Retinal pigment epithelial cell (primary cell): ENCODE data around the gene MEPCE.

Experiments used
- DNase-seq: peaks from one replicate; pipeline ENCODE4 v3.0.0-alpha.2; 2010; ENCODE audit warnings: low read depth
- H3K4me3 ChIP-seq: 2 replicates; pipeline ENCODE4 v1.5.1; 2011; ENCODE audit warnings: mild to moderate bottlenecking, low read length, control low read depth, moderate library complexity
- TF ChIP-seq, protein P1 (sequence below): conservative IDR thresholded peaks from 2 replicates; pipeline ENCODE4 v1.5.1; 2011; ENCODE audit warnings: low read depth, low read length, control low read depth, inconsistent platforms

The MEPCE gene

DNA sequence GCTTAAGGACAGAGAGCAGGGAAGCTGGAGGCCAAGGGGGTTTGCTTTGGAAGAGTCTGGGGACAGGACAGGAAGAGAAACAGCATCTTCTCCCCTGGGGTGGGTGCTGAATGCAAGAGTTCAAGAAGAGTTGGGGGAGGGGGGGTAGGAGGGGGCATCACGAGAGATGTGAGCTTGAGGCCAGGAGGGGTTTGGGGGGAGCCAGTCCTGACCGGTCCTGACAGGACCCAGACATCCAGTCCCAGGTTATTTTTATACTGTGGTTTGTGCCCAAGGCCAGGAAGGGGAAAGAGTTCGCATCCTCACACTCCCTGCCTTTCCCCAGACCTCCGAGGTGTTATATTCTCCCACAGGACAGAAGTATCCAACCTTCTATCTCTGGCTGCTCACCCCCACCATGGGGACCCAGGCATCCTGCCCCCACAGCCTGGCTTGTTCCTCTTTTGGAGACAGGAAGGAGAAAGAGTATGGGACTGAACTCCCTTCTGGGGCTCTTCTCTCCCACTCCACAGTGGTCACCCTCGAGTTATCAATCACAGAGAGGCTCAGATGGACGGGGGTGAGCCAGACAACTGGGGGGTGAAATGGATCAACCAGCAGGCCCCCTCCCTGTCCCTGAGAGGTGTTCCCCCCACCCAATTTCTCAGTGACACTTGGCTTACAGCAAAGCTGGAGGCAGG is 46.6 kb downstream of the MEPCE start:
- no peak for DNase-seq
- TF ChIP-seq, protein P1, sequence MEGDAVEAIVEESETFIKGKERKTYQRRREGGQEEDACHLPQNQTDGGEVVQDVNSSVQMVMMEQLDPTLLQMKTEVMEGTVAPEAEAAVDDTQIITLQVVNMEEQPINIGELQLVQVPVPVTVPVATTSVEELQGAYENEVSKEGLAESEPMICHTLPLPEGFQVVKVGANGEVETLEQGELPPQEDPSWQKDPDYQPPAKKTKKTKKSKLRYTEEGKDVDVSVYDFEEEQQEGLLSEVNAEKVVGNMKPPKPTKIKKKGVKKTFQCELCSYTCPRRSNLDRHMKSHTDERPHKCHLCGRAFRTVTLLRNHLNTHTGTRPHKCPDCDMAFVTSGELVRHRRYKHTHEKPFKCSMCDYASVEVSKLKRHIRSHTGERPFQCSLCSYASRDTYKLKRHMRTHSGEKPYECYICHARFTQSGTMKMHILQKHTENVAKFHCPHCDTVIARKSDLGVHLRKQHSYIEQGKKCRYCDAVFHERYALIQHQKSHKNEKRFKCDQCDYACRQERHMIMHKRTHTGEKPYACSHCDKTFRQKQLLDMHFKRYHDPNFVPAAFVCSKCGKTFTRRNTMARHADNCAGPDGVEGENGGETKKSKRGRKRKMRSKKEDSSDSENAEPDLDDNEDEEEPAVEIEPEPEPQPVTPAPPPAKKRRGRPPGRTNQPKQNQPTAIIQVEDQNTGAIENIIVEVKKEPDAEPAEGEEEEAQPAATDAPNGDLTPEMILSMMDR, result no peak
- peak overlapping the region; percentile 4 for H3K4me3 ChIP-seq

DNA sequence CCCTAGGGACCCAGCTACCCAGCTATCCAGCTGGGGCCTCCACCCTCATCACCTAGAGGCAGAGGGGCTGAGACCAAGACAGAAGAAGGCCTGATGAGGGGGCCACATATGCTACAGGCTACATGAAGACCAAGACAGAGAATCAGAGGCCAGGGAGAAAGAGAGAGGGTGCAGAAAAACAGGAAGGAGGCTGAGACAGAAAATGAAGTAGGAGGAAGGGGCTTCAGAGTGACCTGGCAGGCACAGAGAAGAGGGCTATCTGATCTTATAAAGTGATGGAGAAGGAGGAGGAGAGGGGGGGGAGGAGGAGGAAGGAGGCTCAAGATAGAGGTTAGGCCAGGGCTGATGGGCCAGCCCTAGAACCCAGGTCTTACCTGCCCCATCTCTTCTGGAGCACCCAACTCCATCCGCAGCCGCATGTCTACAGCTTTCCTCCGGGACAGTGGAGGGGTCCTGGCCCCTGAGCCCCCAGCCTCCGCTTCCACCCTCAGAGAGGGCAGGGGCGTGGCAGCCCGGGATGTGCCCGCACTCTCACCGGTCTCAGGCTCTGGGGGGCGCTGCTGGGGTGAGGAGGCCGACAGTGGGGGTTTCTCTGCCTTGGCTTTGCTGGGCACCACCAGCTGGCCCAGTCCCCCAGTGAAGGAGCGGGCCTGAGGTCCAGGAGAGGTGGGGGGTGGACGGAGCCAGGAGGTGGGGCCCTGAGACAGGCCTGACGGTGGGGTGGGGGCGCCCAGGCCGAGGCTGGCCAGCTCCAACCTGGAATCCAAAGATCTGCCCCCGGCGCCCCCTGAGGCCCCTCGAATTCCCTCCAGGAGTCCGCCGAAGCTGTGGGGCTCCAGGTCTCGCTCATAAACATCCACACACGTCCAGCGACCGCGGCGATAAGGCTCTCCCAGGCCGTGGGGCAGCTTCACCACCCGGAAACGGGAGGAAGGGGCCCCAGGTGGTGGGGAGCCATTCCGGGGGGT is 47.6 kb downstream of the MEPCE start:
- no peak for DNase-seq
- TF ChIP-seq, protein P1, result peak; percentile 57
- H3K4me3 ChIP-seq, result peak overlapping the region; percentile 91

DNA sequence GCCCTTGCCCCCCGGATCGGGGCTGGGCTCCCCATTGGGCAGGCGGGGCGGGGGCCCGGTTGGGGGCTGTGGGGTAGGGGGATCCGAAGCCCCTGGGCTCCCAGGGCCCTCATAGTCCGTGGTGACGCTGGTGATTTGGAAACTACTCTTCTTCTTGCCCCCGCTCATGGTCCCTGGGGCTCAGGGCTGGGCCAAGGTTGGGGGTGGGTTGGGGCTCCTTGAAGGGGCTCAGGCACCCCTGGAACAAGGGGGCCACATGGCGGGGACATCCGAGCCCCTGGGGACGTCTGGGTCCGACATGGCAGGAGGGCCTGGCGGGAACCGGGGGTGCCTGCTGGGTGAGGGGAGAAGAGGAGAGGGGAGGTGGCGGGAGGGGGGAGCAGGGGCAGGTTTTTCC is 48.2 kb downstream of the MEPCE start:
- H3K4me3 ChIP-seq, result peak overlapping the region; percentile 91
- TF ChIP-seq, protein P1, result no peak
- DNase-seq, result no peak

DNA sequence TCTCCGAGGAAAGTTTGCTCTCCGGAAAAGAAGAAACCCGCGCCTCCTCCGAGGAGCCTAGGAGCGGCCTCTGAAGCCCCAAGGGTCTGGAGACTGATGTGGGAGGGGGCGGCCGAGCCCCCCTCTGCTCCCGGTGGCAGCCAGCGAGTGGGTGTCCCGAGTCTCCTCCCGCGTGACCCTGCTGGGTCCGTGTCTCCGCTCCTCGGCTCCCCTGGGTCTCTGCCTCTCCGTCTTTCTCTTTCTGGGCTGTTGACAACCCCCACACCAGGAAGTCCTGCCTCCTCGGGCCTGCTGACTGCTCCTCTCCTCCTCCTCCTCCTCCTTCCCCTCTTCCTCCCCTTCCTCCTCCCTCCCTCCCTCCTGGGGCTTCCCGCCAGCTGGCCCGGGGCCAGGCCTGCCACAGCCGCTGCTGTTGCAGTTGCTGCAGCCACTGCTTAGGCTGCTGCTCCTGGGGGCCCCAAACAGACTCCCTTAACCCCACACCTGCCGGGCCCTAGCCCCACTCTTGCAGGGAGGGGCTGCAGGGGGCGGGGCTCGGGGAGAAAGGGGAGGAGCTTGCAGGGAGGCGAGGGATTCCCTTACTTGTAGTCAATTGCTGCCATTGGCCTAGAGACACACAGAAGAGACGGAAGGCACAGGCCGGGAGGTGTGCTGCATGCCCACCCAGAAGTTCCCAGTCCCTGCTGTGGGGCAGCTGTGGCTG is 49.5 kb downstream of the MEPCE start, which contains the start of gene TSC22D4:
Gene TSC22D4 (minus strand): TSS at position 257 of the 703 bp plus-strand sequence. CDS start 1,176 bp downstream, outside the sequence.
- TF ChIP-seq, protein P1, result no peak
- peak within 1 kb of the TSS; percentile 91 for H3K4me3 ChIP-seq
- peak; percentile 82 for DNase-seq

DNA sequence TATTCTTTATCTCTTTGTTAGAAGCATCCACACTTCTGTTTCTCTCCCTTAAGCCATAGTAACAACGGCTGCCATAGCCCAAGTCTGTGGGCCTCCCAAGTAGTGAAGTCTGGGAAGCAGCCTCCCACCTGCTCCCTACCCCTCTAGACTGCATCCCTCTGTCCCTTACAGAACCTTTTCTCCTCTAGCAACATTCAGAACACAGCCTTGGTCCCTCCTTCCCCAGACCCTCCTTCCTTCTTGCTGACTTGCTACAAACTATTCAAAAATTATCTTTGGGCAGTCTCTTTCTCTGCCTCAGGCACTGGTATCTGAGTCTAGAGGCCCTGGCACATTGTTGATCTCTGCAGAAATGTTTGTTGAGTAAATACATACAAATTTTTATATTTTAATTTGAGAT is 51.8 kb downstream of the MEPCE start:
- no peak overlapping the region for H3K4me3 ChIP-seq
- DNase-seq, result no peak
- TF ChIP-seq, protein P1, result no peak

DNA sequence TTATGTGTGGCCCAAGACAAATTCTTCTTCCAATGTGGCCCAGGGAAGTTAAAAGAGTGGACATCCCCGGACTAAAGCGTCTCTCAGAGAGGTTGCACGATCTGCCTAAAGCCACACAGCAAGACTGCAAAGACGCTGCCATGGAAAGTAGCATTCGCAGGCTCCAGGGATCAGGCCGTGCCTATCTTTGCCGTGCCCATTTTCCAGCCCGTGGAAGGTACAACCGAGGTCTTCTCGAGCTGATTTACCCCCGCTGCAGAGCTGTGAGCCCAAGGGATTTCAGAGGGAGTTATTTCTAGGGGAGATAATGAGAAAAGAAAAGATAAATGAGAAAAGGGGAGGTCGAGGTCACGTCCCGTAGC is 53.1 kb downstream of the MEPCE start:
- DNase-seq, result no peak
- TF ChIP-seq, protein P1, result no peak
- H3K4me3 ChIP-seq, result peak overlapping the region; percentile 53
